Measurements from ENCODE around the gene FAM221B.

The FAM221B gene

GRCh38 chr9:35845824-35846771 is 17.6 kb upstream of the FAM221B start:
- no peak for DNase-seq

- peak in 5 of 6 experiments; percentile 27 to 76 (median 72) for DNase-seq
These were observed 16.2 kb upstream of the FAM221B start for GRCh38 chr9:35844628-35845270.

- DNase-seq, result no peak
These were observed 14.3 kb upstream of the FAM221B start for GRCh38 chr9:35842795-35843194.

GRCh38 chr9:35842020-35842745 is 13.7 kb upstream of the FAM221B start:
- DNase-seq, result no peak

- no peak for DNase-seq
These were observed 13.0 kb upstream of the FAM221B start for GRCh38 chr9:35841645-35841900.

GRCh38 chr9:35840881-35841644 is 12.5 kb upstream of the FAM221B start:
- no peak for DNase-seq

GRCh38 chr9:35839926-35840325 is 11.4 kb upstream of the FAM221B start:
- no peak for DNase-seq

- DNase-seq, result no peak
These were observed 8.1 kb upstream of the FAM221B start for GRCh38 chr9:35836595-35836994.

GRCh38 chr9:35835766-35836165 is 7.2 kb upstream of the FAM221B start:
- no peak for DNase-seq

- peak in 1 of 6 experiments; percentile 16 for DNase-seq
These were observed 6.7 kb upstream of the FAM221B start for GRCh38 chr9:35835216-35835632.

- DNase-seq, result no peak
These were observed 6.0 kb upstream of the FAM221B start for GRCh38 chr9:35834260-35835215.

- DNase-seq, result no peak
These were observed 4.3 kb upstream of the FAM221B start for GRCh38 chr9:35832814-35833213.

- no peak for DNase-seq
These were observed 2.5 kb upstream of the FAM221B start for GRCh38 chr9:35831040-35831439.

- no peak for DNase-seq
These were observed 1.2 kb upstream of the FAM221B start for GRCh38 chr9:35829764-35830096.

- peak; percentile 83 to 95 (median 90) for DNase-seq
These were observed 692 bp upstream of the FAM221B start, which contains the start of gene TMEM8B for GRCh38 chr9:35829084-35829763. Gene TMEM8B (plus strand): TSS chr9:35829228. CDS start chr9:35829448, 220 bp downstream.

GRCh38 chr9:35827486-35827885 is 1.0 kb downstream of the FAM221B start:
- no peak for DNase-seq

GRCh38 chr9:35826071-35826701 is 2.3 kb downstream of the FAM221B start:
- peak in 4 of 6 experiments; percentile 5 to 61 (median 38) for DNase-seq

- no peak for DNase-seq
These were observed 5.6 kb downstream of the FAM221B start for GRCh38 chr9:35822926-35823325.

- no peak for DNase-seq
These were observed 8.5 kb downstream of the FAM221B start for GRCh38 chr9:35820076-35820475.

GRCh38 chr9:35818341-35818740 is 10.2 kb downstream of the FAM221B start:
- DNase-seq, result no peak

GRCh38 chr9:35816708-35817107 is 11.8 kb downstream of the FAM221B start:
- DNase-seq, result no peak
